HG03060 (cell line): ENCODE data around the gene RASAL3.

Experiments used
- ATAC-seq: cut with Tn5 transposase; IDR thresholded peaks from one replicate; pipeline ENCODE4 v1.9.1; 2021; ENCODE audit warnings: low read depth, moderate number of reproducible peaks; ENCODE audit not compliant: unreplicated experiment

The RASAL3 gene

DNA sequence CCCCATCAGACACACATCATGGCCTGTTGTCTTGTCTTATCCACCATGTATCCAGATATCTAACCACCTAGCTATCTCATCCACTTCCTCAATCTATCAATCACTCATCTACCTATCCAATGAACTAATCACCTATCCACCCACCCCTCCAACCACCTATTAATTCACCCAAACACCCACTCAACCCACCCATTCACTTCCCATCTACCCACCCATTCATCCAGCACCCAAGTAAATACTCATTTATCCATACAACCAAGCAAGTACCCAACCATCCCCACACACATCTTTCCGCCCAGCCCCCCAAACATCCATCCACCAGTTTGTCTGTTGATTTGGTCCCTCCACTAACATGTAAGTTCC, 13.8 kb downstream of the RASAL3 start:
- ATAC-seq, result no peak

DNA sequence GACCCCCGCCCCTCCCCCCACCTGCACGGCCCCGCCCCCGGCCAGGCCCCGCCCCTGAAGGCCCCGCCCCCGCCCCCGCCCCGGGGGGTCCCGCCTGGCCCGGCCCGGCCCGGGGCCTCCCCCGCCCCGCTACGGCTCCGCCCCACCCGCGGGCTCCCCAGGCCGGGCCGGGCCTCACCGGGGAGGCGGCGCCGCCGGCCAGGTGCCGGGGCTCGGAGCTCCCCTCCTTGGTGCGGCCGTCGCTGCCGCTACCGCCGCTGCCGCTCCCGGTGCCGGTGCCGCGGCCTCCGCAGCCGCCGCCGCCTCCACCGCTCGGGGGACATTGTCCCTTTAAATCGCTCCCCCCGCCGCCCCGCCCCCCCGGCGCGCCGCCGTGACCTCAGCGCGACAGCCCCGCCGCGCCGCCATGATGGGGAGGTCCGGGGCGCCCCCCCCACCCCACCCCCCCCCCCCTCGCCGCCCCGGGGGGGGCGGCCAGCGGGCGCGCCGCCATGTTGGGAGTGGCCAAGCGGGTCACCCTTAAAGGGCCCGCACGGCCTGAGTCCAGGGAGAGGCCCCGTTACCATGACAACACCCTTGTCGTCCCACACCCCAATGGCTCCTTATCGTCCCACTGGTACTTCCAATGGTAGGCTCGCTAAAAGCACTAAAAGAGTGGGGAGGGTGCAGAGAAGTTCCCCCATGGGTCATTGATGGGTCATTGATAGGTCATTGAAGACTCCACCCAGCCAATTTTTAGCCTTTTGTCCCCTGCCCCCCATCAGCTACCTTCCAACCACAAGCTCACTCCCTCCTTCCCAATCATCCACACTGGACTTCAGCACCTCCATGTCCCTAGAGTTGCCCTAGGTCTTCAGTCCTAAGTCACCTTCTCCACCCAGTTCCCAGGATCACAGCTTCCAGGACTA, 14.5 kb downstream of the RASAL3 start, which contains the start of gene WIZ:
WIZ (minus strand) TSS at position 337 of the 908 bp plus-strand sequence. CDS start 1,649 bp downstream, outside the sequence.
- no peak for ATAC-seq

DNA sequence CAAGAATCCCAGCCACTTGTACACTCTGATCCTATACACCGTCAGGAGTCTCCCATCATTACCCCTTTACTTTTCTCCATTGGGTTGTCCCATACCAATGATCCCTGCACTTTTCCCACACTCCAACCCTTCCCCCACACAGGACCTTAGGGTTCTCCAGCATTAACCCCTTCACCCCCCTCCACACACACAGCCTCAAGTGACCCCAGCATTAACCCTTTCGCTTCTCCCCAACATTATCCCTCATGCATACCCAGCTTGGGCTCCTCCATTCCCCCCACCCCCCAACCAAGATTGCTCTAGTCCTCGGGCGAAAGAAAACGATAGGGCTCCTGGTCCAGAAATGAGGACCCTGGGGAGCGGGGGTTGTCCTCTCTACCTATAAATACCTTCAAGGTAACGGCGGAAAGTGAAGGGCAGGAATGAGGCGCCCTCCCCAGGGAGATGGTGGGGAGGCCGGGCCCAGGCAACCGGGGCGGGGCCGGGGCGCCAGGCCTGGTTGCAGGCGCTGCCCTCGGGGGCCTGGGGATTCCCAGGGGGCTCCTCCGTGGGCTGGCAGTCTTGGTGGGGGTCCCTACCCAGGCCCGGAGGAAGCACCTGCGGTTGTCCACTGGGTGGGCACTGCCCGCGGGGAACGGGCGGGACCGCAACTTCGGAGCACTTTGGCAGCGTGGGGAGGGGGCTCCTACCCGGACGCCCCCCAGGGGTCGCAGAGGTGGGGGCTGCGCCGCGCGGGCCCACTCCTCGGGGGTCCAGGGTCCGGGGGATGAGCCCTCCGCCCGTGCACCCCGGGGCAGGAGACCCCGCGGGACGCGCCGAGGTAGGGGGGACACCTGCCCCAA, 15.3 kb downstream of the RASAL3 start:
- no peak for ATAC-seq

- no peak for ATAC-seq
Observed at GRCh38 chr19:15448044-15448777, 16.1 kb downstream of the RASAL3 start.

- no peak for ATAC-seq
Observed at GRCh38 chr19:15447057-15447456, 17.3 kb downstream of the RASAL3 start.

DNA sequence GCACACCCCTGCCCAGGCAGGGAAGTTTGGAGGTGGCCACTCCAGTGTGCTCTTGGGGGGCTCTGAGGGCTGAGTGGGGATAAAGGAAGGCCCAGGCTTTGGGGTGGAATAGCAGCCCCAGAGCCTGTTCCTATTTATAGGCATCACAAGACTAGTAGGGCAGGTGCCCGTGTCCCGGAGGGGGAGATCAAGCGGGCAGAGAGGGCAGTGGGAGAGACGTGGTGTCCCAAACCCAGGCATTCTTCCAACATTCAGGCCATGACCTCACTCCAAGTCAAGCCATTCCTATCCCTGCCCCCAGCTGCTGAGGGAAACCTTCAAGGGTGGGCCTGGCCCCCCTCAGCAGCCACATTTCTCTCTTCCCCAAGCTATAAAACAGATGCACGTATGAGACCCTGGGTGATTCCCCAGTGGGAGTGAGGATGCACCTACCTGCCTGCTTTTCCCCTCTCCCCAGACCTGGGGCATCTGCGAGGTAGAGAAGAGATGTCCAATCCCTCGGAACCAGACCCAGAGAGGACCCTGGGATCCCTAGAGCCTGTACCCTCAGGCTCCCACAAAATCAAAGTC, 18.5 kb downstream of the RASAL3 start:
- ATAC-seq, result no peak

- ATAC-seq, result no peak
Observed at GRCh38 chr19:15445227-15445605, 19.1 kb downstream of the RASAL3 start.

GRCh38 chr19:15444505-15445226, 19.7 kb downstream of the RASAL3 start:
- ATAC-seq, result no peak

DNA sequence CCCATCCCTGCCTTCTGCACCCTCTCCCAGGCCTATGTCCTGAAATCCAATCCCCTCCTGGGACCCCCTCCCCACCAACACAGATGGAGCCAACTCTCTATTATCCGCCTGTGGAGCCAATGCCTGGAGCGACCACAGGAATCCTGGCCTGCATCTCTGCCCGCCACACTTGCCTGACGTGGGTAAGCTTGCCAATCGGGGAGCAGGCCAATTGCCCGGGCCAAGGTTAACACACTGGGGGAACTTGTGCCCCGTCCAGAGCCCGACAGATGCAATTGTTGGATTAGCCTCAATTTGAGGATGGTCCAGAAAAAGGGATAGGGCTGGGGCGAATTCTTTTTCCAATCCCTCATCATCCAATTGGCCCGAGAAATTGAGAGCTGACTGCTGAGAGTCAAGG, 20.5 kb downstream of the RASAL3 start:
- ATAC-seq, result no peak

DNA sequence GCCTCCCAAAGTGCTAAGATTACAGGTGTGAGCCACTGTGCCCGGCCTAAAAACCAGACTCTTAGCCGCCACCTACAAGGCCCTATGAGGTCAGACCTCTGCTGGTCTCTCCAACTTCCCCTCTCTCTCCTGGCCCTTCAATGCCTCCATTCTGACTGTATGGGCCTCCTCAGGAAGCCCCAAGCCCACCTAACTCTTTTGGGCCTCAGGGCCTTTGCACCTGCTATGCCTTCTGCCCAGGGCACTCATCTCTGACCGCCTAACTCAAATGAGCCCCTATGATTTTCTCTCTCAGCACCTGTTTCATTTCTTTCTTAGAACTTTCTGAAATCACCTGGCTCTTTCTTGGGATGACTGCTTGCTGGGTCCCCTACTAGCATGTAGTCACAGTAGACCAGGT, 21.0 kb downstream of the RASAL3 start:
- no peak for ATAC-seq

- no peak for ATAC-seq
Observed at GRCh38 chr19:15442142-15442920, 22.0 kb downstream of the RASAL3 start.

GRCh38 chr19:15441317-15441716, 23.0 kb downstream of the RASAL3 start:
- ATAC-seq, result no peak

DNA sequence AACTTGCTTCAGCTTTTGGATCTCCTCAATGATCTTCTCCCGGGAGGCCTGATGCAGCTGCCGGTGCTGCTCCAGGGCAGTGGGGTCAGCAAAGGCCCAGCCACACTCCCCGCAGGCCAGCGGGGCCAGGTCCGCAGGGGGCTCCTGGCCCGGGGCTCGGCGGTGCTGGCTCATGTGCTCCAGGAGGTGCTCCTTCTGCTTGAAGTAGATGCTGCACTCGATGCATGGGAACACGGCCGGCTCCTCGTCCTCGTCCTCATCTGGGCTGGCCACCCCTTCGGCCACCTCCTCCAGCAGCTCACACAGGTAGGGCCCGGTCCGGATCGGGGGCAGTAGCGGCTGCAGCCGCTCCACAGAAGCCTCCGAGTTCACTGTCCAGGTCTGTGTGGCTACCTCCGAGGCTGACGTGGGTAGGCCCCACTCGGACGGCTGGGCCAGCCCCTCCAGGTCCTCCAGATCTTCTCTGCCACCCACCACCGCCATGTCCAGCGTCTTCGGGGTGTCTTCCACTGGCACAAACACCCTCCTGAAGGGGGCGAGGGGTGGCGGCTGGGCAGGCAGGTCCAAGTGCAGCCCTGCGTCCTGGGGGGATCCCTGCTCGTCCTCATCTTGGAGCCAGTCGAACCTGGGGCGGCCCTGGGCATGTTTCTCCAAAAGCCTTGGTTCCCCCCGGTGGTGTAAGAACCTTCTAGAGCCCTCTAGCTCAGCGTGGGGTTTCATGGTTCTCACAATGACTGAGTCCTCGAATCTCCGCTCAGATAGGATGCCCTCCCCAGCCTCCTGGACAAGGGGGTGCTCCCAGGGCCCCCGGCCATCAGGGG, 24.3 kb downstream of the RASAL3 start:
- no peak for ATAC-seq

DNA sequence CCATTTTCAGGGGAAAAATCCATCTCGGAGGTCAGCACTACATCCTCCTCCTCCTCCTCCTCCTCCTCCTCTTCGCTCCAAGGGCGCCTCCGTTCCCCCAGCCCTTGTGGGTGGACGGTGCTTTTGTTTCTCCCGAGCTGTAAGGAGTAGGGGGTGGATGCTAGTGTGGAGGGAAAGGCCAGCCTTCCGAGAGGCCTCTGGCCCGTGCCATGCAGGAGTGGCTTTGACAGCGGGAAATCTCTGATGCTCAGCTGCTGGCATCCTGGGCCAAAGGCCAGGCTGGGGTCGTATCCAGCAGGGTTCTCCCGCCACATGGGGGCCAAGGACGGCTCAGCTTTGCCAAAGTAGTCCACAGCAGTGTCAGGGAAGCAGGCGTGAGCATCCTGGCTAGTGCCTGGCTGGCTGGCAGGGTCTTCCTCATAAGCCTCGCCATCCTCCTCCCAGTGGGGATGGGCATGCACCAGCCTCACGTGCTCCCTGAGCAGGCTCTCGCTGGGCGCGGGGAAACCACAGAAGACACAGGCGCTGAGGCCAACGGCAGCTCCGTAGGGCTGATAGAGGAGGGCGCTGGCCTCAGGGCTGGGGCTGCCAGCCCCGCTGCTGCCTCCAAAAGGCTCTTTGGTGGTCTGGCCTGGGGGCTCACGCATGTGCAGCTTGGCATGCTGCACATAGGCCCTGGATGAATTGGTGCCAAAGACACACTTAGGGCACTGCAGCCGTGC, 25.1 kb downstream of the RASAL3 start:
- no peak for ATAC-seq

DNA sequence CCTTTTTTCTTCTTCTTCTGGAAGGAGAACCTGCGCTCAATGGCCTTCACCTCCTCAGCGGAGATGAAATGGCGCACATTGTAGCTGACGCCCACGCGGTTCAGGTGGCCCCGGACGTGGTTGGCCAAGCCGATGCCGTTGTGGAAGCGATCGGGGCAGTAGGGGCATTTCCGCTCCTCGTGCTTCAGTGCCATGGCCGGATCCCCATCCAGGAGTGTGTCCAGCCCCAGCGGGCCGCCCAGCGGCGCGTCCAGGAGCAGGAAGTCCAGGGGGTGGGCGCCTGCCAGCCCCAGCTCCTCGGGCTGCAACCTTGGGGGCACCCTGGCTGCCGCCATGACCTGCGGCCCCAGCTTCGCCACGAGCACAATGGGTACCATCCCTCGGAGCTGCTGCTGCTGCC, 25.8 kb downstream of the RASAL3 start:
- no peak for ATAC-seq

DNA sequence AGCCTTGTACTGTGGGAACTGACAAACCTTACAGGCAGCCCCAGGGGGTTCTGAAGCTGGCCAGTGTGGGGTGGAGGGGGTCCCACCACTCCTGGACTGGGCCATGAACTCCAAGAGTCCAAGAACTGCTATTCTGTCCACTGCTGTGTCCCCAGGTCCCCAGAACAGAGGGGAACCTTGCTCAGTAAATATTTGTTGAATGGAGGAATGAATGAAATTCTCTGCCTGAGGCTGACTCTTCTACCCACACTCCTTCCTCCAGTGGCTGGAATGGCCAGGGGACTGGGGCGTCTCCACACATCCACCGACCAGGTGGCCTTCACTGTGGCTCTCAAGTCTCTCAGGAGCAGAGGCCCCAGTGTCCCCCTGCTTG, 26.2 kb downstream of the RASAL3 start:
- ATAC-seq, result no peak

- ATAC-seq, result no peak
Observed at GRCh38 chr19:15437355-15438123, 26.8 kb downstream of the RASAL3 start.
